Endodermal cell (in vitro differentiated cells): ENCODE data around the gene DOCK10. TPM values are rescaled to one million over a fixed set of nuclear protein-coding genes. Genes with fewer than 3 reads are reported as not detected.

Experiments used
- DNase-seq: peaks from one replicate; pipeline ENCODE4 v3.0.0-alpha.2; 2017
- H3K27ac ChIP-seq: 2 replicates; pipeline ENCODE4 v1.5.1; 2013; ENCODE audit warnings: mild to moderate bottlenecking, low read depth, low read length, moderate library complexity
- H3K27me3 ChIP-seq: 2 replicates; pipeline ENCODE4 v1.6.1; 2013; ENCODE audit warnings: mild to moderate bottlenecking, low read length, moderate library complexity; ENCODE audit not compliant: insufficient read depth, control insufficient read depth, poor library complexity, severe bottlenecking
- H3K36me3 ChIP-seq: 2 replicates; pipeline ENCODE4 v1.7.0; 2013; ENCODE audit warnings: mild to moderate bottlenecking, low read length, moderate library complexity; ENCODE audit not compliant: control insufficient read depth, insufficient read depth
- H3K4me1 ChIP-seq: one replicate; pipeline ENCODE4 v1.7.0; 2013; ENCODE audit warnings: low read length; ENCODE audit not compliant: control insufficient read depth, insufficient read depth
- H3K4me3 ChIP-seq: 2 replicates; pipeline ENCODE4 v1.5.1; 2013; ENCODE audit warnings: mild to moderate bottlenecking, low read length, moderate library complexity
- H3K9ac ChIP-seq: 2 replicates; pipeline ENCODE4 v1.6.1; 2013; ENCODE audit warnings: mild to moderate bottlenecking, low read length, moderate library complexity; ENCODE audit not compliant: poor library complexity, severe bottlenecking; ENCODE audit errors: extremely low read depth
- H3K9me3 ChIP-seq: 2 replicates; pipeline ENCODE4 v1.6.1; 2013; ENCODE audit warnings: mild to moderate bottlenecking, low read length, moderate library complexity; ENCODE audit not compliant: control insufficient read depth
- H3K27ac Mint-ChIP-seq: 2 replicates; pipeline ENCODE4 v1.8.0; 2020; ENCODE audit warnings: mixed read lengths
- H3K27me3 Mint-ChIP-seq: 2 replicates; pipeline ENCODE4 v1.8.0; 2021; ENCODE audit warnings: mild to moderate bottlenecking, mixed read lengths; ENCODE audit not compliant: insufficient read depth
- H3K36me3 Mint-ChIP-seq: 2 replicates; pipeline ENCODE4 v1.8.0; 2020; ENCODE audit warnings: low read depth, mixed read lengths
- H3K4me1 Mint-ChIP-seq: 2 replicates; pipeline ENCODE4 v1.8.0; 2020; ENCODE audit warnings: mixed read lengths
- H3K4me3 Mint-ChIP-seq: 2 replicates; pipeline ENCODE4 v1.8.0; 2020; ENCODE audit warnings: mild to moderate bottlenecking, moderate library complexity, mixed read lengths
- H3K9me3 Mint-ChIP-seq: 2 replicates; pipeline ENCODE4 v1.8.0; 2020; ENCODE audit warnings: mild to moderate bottlenecking, mixed read lengths
- WGBS, 2 experiments: methylation state at CpG; one replicate each; pipeline versions ENCODE4 v1.1.5 to v1.1.7; 2013; ENCODE audit warnings: missing lambda C conversion rate in 2 of 2, mixed read lengths in 1 of 2; ENCODE audit not compliant: insufficient coverage in 1 of 2, insufficient read length in 1 of 2; 5-methylcytosine and 5-hydroxymethylcytosine counted together
- total RNA-seq, 2 donors: library from RNA; stranded (reverse); fragmentation: NEBNext Ultra II Directional in 1 of 2; extraction: Animal tissue kit (Norgen Biotek cat#: 25700) in 1 of 2; gene quantifications; 2 replicates in 1 of 2; 3 replicates in 1 of 2; pipeline ENCODE4 v1.2.1, GENCODE V29; 2021
- TF ChIP-seq, protein P1 (sequence below): fragments of 200-600 bp; sonication (generic); conservative IDR thresholded peaks from 2 replicates; pipeline ENCODE4 v1.5.0; 2021; ENCODE audit warnings: antibody characterized with exemption, mild to moderate bottlenecking

DOCK10 gene
- total RNA-seq, 2 donors from 2014 or later = 0.44 to 1.4 TPM

DNA sequence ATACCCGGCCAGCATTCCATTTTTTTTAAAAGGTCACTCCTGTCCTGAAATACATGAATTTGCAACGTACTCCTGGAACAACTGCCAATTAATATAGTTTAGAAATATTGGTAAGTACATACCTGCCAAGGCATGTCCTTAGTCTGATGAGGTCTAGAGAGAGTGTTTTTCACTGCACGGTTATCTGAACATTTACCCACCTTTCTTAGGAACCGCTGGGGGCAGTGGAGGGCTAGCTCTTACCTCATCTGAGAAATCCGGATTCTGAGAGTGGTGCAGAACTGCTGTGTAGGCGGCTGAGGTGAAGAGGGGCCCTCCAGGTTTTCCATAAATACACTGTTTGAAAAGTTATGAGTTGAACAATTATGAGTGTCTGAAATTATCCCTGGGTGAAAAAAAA lies 193.0 kb downstream of the DOCK10 start:
- no peak for DNase-seq
- no peak overlapping the region for H3K27ac Mint-ChIP-seq
- no peaks in the 10 kb centered on the region for H3K27me3 Mint-ChIP-seq
- H3K27me3 ChIP-seq = no peaks in the 10 kb centered on the region
- H3K4me1 ChIP-seq = no peaks in the 10 kb centered on the region
- no peaks in the 10 kb centered on the region for H3K9me3 Mint-ChIP-seq
- no peaks in the 10 kb centered on the region for H3K9me3 ChIP-seq
- H3K36me3 ChIP-seq = no peaks in the 10 kb centered on the region
- TF ChIP-seq, protein P1, sequence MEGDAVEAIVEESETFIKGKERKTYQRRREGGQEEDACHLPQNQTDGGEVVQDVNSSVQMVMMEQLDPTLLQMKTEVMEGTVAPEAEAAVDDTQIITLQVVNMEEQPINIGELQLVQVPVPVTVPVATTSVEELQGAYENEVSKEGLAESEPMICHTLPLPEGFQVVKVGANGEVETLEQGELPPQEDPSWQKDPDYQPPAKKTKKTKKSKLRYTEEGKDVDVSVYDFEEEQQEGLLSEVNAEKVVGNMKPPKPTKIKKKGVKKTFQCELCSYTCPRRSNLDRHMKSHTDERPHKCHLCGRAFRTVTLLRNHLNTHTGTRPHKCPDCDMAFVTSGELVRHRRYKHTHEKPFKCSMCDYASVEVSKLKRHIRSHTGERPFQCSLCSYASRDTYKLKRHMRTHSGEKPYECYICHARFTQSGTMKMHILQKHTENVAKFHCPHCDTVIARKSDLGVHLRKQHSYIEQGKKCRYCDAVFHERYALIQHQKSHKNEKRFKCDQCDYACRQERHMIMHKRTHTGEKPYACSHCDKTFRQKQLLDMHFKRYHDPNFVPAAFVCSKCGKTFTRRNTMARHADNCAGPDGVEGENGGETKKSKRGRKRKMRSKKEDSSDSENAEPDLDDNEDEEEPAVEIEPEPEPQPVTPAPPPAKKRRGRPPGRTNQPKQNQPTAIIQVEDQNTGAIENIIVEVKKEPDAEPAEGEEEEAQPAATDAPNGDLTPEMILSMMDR = peak; percentile 56
- no peaks in the 10 kb centered on the region for H3K36me3 Mint-ChIP-seq
- WGBS, 2 experiments = 90 to 100% methylated on average over 3 to 6 of the region's 6 CpGs
- H3K4me3 ChIP-seq = no peak overlapping the region
- H3K4me1 Mint-ChIP-seq = peaks cover 8% of the 10 kb centered on the region
- no peak overlapping the region for H3K4me3 Mint-ChIP-seq
- no peak overlapping the region for H3K27ac ChIP-seq
- no peak overlapping the region for H3K9ac ChIP-seq

DNA sequence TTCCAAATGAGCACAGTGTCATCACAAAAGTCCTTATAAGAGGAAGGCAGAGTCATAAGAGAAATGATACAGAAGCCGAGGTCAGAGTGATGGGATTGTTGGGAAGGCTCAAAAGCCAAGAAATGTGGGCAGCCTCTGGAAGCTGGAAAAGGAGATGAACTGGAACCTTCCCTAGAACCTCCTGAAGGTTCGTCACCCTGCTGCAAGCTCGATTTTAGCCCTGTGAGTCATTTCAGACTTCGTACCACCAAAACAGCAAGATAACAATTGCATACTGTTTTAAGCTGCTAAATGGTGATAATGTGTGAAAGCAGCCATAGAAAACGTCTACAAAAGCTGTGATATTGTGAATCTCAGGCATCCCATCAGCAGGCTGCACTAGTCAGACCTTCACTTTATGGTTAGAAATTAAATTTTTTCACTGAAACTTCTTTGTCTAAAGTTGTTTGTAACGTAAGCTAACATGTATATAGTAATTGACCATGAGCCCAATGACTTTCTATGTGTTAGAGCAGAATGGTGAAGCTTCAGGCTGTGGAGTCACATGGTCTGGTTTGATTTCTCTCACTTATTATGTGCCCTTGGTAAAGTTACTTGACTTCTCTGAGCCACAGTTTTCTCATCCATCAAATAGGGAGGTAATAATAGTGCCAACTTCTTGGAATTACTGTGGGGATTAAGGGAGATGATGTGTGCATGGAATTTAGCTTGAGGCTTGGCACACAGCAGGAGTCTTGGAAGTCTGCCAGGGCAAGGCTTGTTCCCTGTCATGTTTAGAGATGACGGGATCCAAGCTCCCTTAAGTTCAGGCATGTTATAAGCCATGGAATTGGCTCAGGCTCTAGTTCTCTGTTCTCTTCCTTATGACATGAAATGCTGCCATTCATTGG lies 194.1 kb downstream of the DOCK10 start:
- Histone ChIP-seq H3K27me3 (no peaks in the 10 kb centered on the region), H3K9me3 (no peaks in the 10 kb centered on the region), H3K4me3 (no peak overlapping the region), H3K36me3 (no peaks in the 10 kb centered on the region), H3K27ac (no peak overlapping the region), H3K9ac (no peak overlapping the region), H3K4me1 (no peaks in the 10 kb centered on the region)
- no peak overlapping the region for H3K27ac Mint-ChIP-seq
- TF ChIP-seq, protein P1 = no peak
- 84 to 94% methylated on average over 6 to 7 of the region's 7 CpGs for WGBS, 2 experiments
- H3K27me3 Mint-ChIP-seq = no peaks in the 10 kb centered on the region
- no peak overlapping the region for H3K4me3 Mint-ChIP-seq
- H3K36me3 Mint-ChIP-seq = no peaks in the 10 kb centered on the region
- DNase-seq = no peak
- H3K9me3 Mint-ChIP-seq = no peaks in the 10 kb centered on the region
- H3K4me1 Mint-ChIP-seq = peaks cover 8% of the 10 kb centered on the region

DNA sequence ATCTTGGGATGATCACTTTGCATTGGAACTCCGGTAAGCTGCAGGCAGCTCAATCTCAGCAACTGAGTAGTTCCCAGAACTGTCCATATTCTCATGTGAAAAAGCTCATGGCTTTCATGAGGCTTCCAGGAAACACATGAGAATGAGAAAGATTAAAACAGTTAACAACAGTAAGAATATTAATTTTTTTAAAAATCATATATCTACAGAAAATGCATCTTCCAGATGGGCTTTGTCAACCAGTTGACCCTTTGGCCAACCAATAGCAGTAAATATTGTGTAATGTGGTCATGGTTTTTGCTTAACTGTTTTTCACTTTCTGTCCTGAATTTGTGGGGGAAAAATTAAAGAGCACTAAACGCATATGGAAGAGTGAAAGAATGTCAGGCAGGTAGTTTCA lies 194.9 kb downstream of the DOCK10 start:
- H3K27ac ChIP-seq = no peak overlapping the region
- 94 to 100% methylated on average over 1 to 2 of the region's 2 CpGs for WGBS, 2 experiments
- Mint-ChIP-seq H3K27ac (no peak overlapping the region), H3K36me3 (no peaks in the 10 kb centered on the region), H3K4me3 (no peak overlapping the region), H3K27me3 (no peaks in the 10 kb centered on the region), H3K9me3 (no peaks in the 10 kb centered on the region), H3K4me1 (peaks cover 8% of the 10 kb centered on the region)
- TF ChIP-seq, protein P1 = no peak
- H3K9ac ChIP-seq = no peak overlapping the region
- no peaks in the 10 kb centered on the region for H3K9me3 ChIP-seq
- no peak for DNase-seq
- no peaks in the 10 kb centered on the region for H3K4me1 ChIP-seq
- no peaks in the 10 kb centered on the region for H3K36me3 ChIP-seq
- H3K4me3 ChIP-seq = no peak overlapping the region
- no peaks in the 10 kb centered on the region for H3K27me3 ChIP-seq
